HG02763 (cell line): Measurements from ENCODE around the gene TARS3.

ENCODE experiments used
- ATAC-seq: cut with Tn5 transposase; IDR thresholded peaks from one replicate; pipeline ENCODE4 v1.9.1; 2021; ENCODE audit warnings: mild to moderate bottlenecking, moderate library complexity; ENCODE audit not compliant: unreplicated experiment

TARS3 gene

GRCh38 chr15:101702077-101702476, 22.2 kb downstream of the TARS3 start:
- ATAC-seq, result no peak

- no peak for ATAC-seq
Measured at GRCh38 chr15:101698314-101698713, 26.0 kb downstream of the TARS3 start.

- ATAC-seq, result no peak
Measured at GRCh38 chr15:101697488-101697887, 26.8 kb downstream of the TARS3 start.

GRCh38 chr15:101696829-101697228, 27.4 kb downstream of the TARS3 start:
- ATAC-seq, result no peak

GRCh38 chr15:101694261-101694660, 30.0 kb downstream of the TARS3 start:
- ATAC-seq, result no peak

- ATAC-seq, result no peak
Measured at GRCh38 chr15:101692801-101693598, 31.3 kb downstream of the TARS3 start.

GRCh38 chr15:101689901-101690300, 34.4 kb downstream of the TARS3 start:
- ATAC-seq, result no peak

GRCh38 chr15:101686718-101687117, 37.6 kb downstream of the TARS3 start:
- no peak for ATAC-seq

GRCh38 chr15:101684877-101685276, 39.4 kb downstream of the TARS3 start:
- no peak for ATAC-seq

GRCh38 chr15:101684384-101684783, 39.9 kb downstream of the TARS3 start:
- no peak for ATAC-seq

- ATAC-seq, result no peak
Measured at GRCh38 chr15:101679806-101680205, 44.5 kb downstream of the TARS3 start.

- ATAC-seq, result no peak
Measured at GRCh38 chr15:101676921-101677329, 47.3 kb downstream of the TARS3 start.

GRCh38 chr15:101675796-101676582, 48.3 kb downstream of the TARS3 start:
- peak; percentile 68 for ATAC-seq

- ATAC-seq, result no peak
Measured at GRCh38 chr15:101675015-101675414, 49.3 kb downstream of the TARS3 start.

GRCh38 chr15:101672298-101672697, 52.0 kb downstream of the TARS3 start:
- no peak for ATAC-seq

- no peak for ATAC-seq
Measured at GRCh38 chr15:101669744-101670143, 54.5 kb downstream of the TARS3 start.

- ATAC-seq, result no peak
Measured at GRCh38 chr15:101667881-101668280, 56.4 kb downstream of the TARS3 start.

GRCh38 chr15:101664303-101664913, 59.9 kb downstream of the TARS3 start:
- ATAC-seq, result no peak

GRCh38 chr15:101662203-101662602, 62.1 kb downstream of the TARS3 start:
- ATAC-seq, result no peak

GRCh38 chr15:101660005-101660404, 64.3 kb downstream of the TARS3 start:
- no peak for ATAC-seq

GRCh38 chr15:101657968-101658784, 66.1 kb downstream of the TARS3 start:
- no peak for ATAC-seq
